ENCODE data around the gene ALDH1A2. TPM values are rescaled to one million over a fixed set of nuclear protein-coding genes. Genes with fewer than 3 reads are reported as not detected.

ALDH1A2 gene
- total RNA-seq, 1 experiment from 2014 or later = 1.5 TPM

- ChIA-PET POLR2A (ENCODE audit: low non-redundant PET) (no interaction called here), CTCF (no interaction called here)
Measured at GRCh38 chr15:58026051-58026450, 39.5 kb downstream of the ALDH1A2 start.

GRCh38 chr15:58021332-58022230, 43.9 kb downstream of the ALDH1A2 start:
- H3K9me3 ChIP-seq (ENCODE audit: low read depth, low read length, poor library complexity, severe bottlenecking) = no peaks in the 10 kb centered on the region
- no peak for TF ChIP-seq CTCF (conservative IDR thresholded peaks at IDR 0.05; ENCODE audit: low read depth, low read length)
- TF ChIP-seq EZH2 (IDR thresholded peaks at IDR 0.05; ENCODE audit: borderline replicate concordance, low read depth, low read length, poor library complexity, severe bottlenecking) = no peak
- H3K27ac ChIP-seq (ENCODE audit: low read depth, low read length, poor library complexity, severe bottlenecking) = no peak overlapping the region
- no peaks in the 10 kb centered on the region for H3K36me3 ChIP-seq (ENCODE audit: insufficient read depth, low read length, poor library complexity, severe bottlenecking)
- no peak overlapping the region for H3K4me3 ChIP-seq (ENCODE audit: low read depth, low read length, poor library complexity, severe bottlenecking)
- no TSS peak for BruUV-seq (replicated peaks)
- ChIA-PET CTCF (no interaction called here), POLR2A (ENCODE audit: low non-redundant PET) (no interaction called here)
- H3K4me1 ChIP-seq (ENCODE audit: insufficient read depth, low read length, poor library complexity, severe bottlenecking) = no peaks in the 10 kb centered on the region
- no peak for DNase-seq (ENCODE audit: low spot score)
- H3K27me3 ChIP-seq (replicated peaks; ENCODE audit: insufficient read depth, low read depth, low read length, poor library complexity) = no peaks in the 10 kb centered on the region
- intact Hi-C loops (cut with micrococcal nuclease; ENCODE audit: unreplicated experiment) = no loop called here

More at GRCh38 chr15:58026051-58026450, 39.5 kb downstream of the ALDH1A2 start:
- Histone ChIP-seq H3K27ac (ENCODE audit: low read depth, low read length, poor library complexity, severe bottlenecking) (no peak overlapping the region), H3K4me1 (ENCODE audit: insufficient read depth, low read length, poor library complexity, severe bottlenecking) (no peaks in the 10 kb centered on the region), H3K9me3 (ENCODE audit: low read depth, low read length, poor library complexity, severe bottlenecking) (no peaks in the 10 kb centered on the region), H3K36me3 (ENCODE audit: insufficient read depth, low read length, poor library complexity, severe bottlenecking) (no peaks in the 10 kb centered on the region), H3K4me3 (ENCODE audit: low read depth, low read length, poor library complexity, severe bottlenecking) (no peak overlapping the region), H3K27me3 (replicated peaks; ENCODE audit: insufficient read depth, low read depth, low read length, poor library complexity) (no peaks in the 10 kb centered on the region)
- intact Hi-C loops (cut with micrococcal nuclease; ENCODE audit: unreplicated experiment) = no loop called here
- DNase-seq (ENCODE audit: low spot score) = no peak
- no TSS peak for BruUV-seq (replicated peaks)
- TF ChIP-seq EZH2 (IDR thresholded peaks at IDR 0.05; ENCODE audit: borderline replicate concordance, low read depth, low read length, poor library complexity, severe bottlenecking) = no peak
- no peak for TF ChIP-seq CTCF (conservative IDR thresholded peaks at IDR 0.05; ENCODE audit: low read depth, low read length)

- ChIA-PET CTCF (no interaction called here), POLR2A (ENCODE audit: low non-redundant PET) (no interaction called here)
- no peak overlapping the region for H3K27ac ChIP-seq (ENCODE audit: low read depth, low read length, poor library complexity, severe bottlenecking)
- no peaks in the 10 kb centered on the region for H3K27me3 ChIP-seq (replicated peaks; ENCODE audit: insufficient read depth, low read depth, low read length, poor library complexity)
- no TSS peak for BruUV-seq (replicated peaks)
- TF ChIP-seq EZH2 (IDR thresholded peaks at IDR 0.05; ENCODE audit: borderline replicate concordance, low read depth, low read length, poor library complexity, severe bottlenecking) (no peak), CTCF (conservative IDR thresholded peaks at IDR 0.05; ENCODE audit: low read depth, low read length) (no peak)
- H3K36me3 ChIP-seq (ENCODE audit: insufficient read depth, low read length, poor library complexity, severe bottlenecking) = no peaks in the 10 kb centered on the region
- H3K9me3 ChIP-seq (ENCODE audit: low read depth, low read length, poor library complexity, severe bottlenecking) = no peaks in the 10 kb centered on the region
- no peaks in the 10 kb centered on the region for H3K4me1 ChIP-seq (ENCODE audit: insufficient read depth, low read length, poor library complexity, severe bottlenecking)
- intact Hi-C loops (cut with micrococcal nuclease; ENCODE audit: unreplicated experiment) = no loop called here
- H3K4me3 ChIP-seq (ENCODE audit: low read depth, low read length, poor library complexity, severe bottlenecking) = no peak overlapping the region
- DNase-seq (ENCODE audit: low spot score) = no peak
Measured at GRCh38 chr15:58019503-58020376, 45.8 kb downstream of the ALDH1A2 start.
